ENCODE results near the gene PRKAR2B. TPM values are rescaled to one million over a fixed set of nuclear protein-coding genes. Genes with fewer than 3 reads are reported as not detected.

PRKAR2B gene
- total RNA-seq, 2 experiments from 2014 or later: 69.0 to 210 TPM

- Histone ChIP-seq H3K4me3 (ENCODE audit: low read depth, low read length, poor library complexity, severe bottlenecking) (no peak overlapping the region), H3K9me3 (ENCODE audit: low read length) (no peaks in the 10 kb centered on the region), H3K79me2 (ENCODE audit: insufficient read depth, low read depth, low read length) (no peaks in the 10 kb centered on the region), H3K9me2 (ENCODE audit: insufficient read depth, low read length) (no peaks in the 10 kb centered on the region), H3K36me3 (ENCODE audit: insufficient read depth, low read length) (peaks cover 52% of the 10 kb centered on the region), H3K27ac (ENCODE audit: low read depth, low read length, poor library complexity, severe bottlenecking) (no peak overlapping the region), H3K4me2 (ENCODE audit: low read length) (no peak overlapping the region), H4K20me1 (ENCODE audit: insufficient read depth, low read length) (no peaks in the 10 kb centered on the region), H3K4me1 (ENCODE audit: insufficient read depth, low read length, poor library complexity, severe bottlenecking) (peaks cover under 1% of the 10 kb centered on the region), H2AFZ (ENCODE audit: low read length) (no peak overlapping the region)
- intact Hi-C loops (cut with micrococcal nuclease; ENCODE audit: unreplicated experiment): loop anchor here (10.0 kb wide), 1 partner anchor 877 kb away; the partner anchor contains the start of gene NAMPT
- TF ChIP-seq EZH2phosphoT487 (IDR thresholded peaks at IDR 0.05; ENCODE audit: borderline replicate concordance, low read depth, low read length) (no peak), CTCF (conservative IDR thresholded peaks at IDR 0.05; ENCODE audit: low read length) (no peak)
- POLR2A ChIA-PET: interaction anchor here (0.6 to 0.9 kb wide), 4 partner anchors 9 to 214 kb away, joined by 3 to 4 read pairs (median 3); no protein-coding TSS in a partner anchor
- CTCF ChIA-PET (ENCODE audit: unreplicated experiment): interaction anchor here (0.5 to 0.6 kb wide), 2 partner anchors 60 to 216 kb away, joined by 3 to 4 read pairs; no protein-coding TSS in a partner anchor
- no TSS peak for BruUV-seq (replicated peaks)
- no peak for DNase-seq (ENCODE audit: low spot score)
Measured at GRCh38 chr7:107161415-107161814, 116.9 kb downstream of the PRKAR2B start.

GRCh38 chr7:107162475-107162874, 118.0 kb downstream of the PRKAR2B start:
- Histone ChIP-seq H2AFZ (ENCODE audit: low read length) (no peak overlapping the region), H3K27ac (ENCODE audit: low read depth, low read length, poor library complexity, severe bottlenecking) (no peak overlapping the region), H3K4me1 (ENCODE audit: insufficient read depth, low read length, poor library complexity, severe bottlenecking) (peaks cover 7% of the 10 kb centered on the region), H3K9me2 (ENCODE audit: insufficient read depth, low read length) (no peaks in the 10 kb centered on the region), H4K20me1 (ENCODE audit: insufficient read depth, low read length) (no peaks in the 10 kb centered on the region), H3K9me3 (ENCODE audit: low read length) (no peaks in the 10 kb centered on the region), H3K79me2 (ENCODE audit: insufficient read depth, low read depth, low read length) (no peaks in the 10 kb centered on the region), H3K4me3 (ENCODE audit: low read depth, low read length, poor library complexity, severe bottlenecking) (no peak overlapping the region), H3K36me3 (ENCODE audit: insufficient read depth, low read length) (peaks cover 42% of the 10 kb centered on the region), H3K4me2 (ENCODE audit: low read length) (no peak overlapping the region)
- DNase-seq (ENCODE audit: low spot score): no peak
- BruUV-seq (replicated peaks): no TSS peak
- intact Hi-C loops (cut with micrococcal nuclease; ENCODE audit: unreplicated experiment): loop anchor here (10.0 kb wide), 1 partner anchor 878 kb away; the partner anchor contains the start of gene NAMPT
- POLR2A ChIA-PET: interaction anchor here (0.6 to 0.9 kb wide), 4 partner anchors 12 to 892 kb away, joined by 3 to 4 read pairs (median 3); no protein-coding TSS in a partner anchor
- TF ChIP-seq EZH2phosphoT487 (IDR thresholded peaks at IDR 0.05; ENCODE audit: borderline replicate concordance, low read depth, low read length): no peak
- TF ChIP-seq CTCF (conservative IDR thresholded peaks at IDR 0.05; ENCODE audit: low read length): no peak
- CTCF ChIA-PET (ENCODE audit: unreplicated experiment): no interaction called here

- Histone ChIP-seq H4K20me1 (ENCODE audit: insufficient read depth, low read length) (no peaks in the 10 kb centered on the region), H2AFZ (ENCODE audit: low read length) (no peak overlapping the region), H3K4me3 (ENCODE audit: low read depth, low read length, poor library complexity, severe bottlenecking) (no peak overlapping the region), H3K79me2 (ENCODE audit: insufficient read depth, low read depth, low read length) (no peaks in the 10 kb centered on the region), H3K9me3 (ENCODE audit: low read length) (no peaks in the 10 kb centered on the region), H3K9me2 (ENCODE audit: insufficient read depth, low read length) (no peaks in the 10 kb centered on the region), H3K36me3 (ENCODE audit: insufficient read depth, low read length) (peaks cover 27% of the 10 kb centered on the region), H3K4me1 (ENCODE audit: insufficient read depth, low read length, poor library complexity, severe bottlenecking) (peaks cover 7% of the 10 kb centered on the region), H3K4me2 (ENCODE audit: low read length) (no peak overlapping the region), H3K27ac (ENCODE audit: low read depth, low read length, poor library complexity, severe bottlenecking) (no peak overlapping the region)
- ChIA-PET CTCF (ENCODE audit: unreplicated experiment) (interaction anchor here (1.0 kb wide), 1 partner anchor 711 kb away, joined by 3 read pairs; no protein-coding TSS in a partner anchor), POLR2A (interaction anchor here (0.6 to 1.1 kb wide), 5 partner anchors 14 to 293 kb away, joined by 3 to 4 read pairs (median 3); no protein-coding TSS in a partner anchor)
- BruUV-seq (replicated peaks): no TSS peak
- TF ChIP-seq CTCF (conservative IDR thresholded peaks at IDR 0.05; ENCODE audit: low read length): no peak
- no peak for TF ChIP-seq EZH2phosphoT487 (IDR thresholded peaks at IDR 0.05; ENCODE audit: borderline replicate concordance, low read depth, low read length)
- no peak for DNase-seq (ENCODE audit: low spot score)
- intact Hi-C loops (cut with micrococcal nuclease; ENCODE audit: unreplicated experiment): loop anchor here (10.0 kb wide), 1 partner anchor 879 kb away; the partner anchor contains the start of gene NAMPT
Measured at GRCh38 chr7:107164092-107164491, 119.6 kb downstream of the PRKAR2B start.
